Measurements from ENCODE around the gene SNX24.

Gene SNX24

DNA sequence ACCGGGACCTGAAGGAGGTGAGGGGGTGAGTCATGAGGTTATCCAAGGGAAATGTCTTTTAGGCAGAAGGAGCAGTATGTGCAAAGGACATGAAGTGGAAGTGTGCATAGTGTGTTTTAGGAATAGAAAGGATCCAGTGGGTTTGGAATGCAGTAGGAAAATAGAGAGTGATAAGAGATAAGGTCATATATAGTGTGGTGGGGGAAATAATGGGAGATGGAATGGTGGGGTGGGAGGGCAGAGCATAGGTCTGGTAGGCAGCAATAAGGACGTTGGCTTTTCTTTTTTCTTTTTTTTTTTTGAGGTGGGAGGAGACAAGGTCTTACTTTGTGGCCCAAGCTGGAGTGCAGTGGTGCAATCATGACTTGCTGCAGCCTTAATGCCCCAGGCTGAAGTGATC, 17.8 kb downstream of the SNX24 start:
- H4K20me1 ChIP-seq (ENCODE audit: insufficient read depth, low read length) = no peaks in the 10 kb centered on the region
- H3K4me2 ChIP-seq (ENCODE audit: insufficient read depth, low read length) = no peak overlapping the region
- H3K27me3 ChIP-seq (ENCODE audit: insufficient read depth, low read length, poor library complexity) = no peaks in the 10 kb centered on the region
- H3K79me2 ChIP-seq (ENCODE audit: insufficient read depth, low read length) = no peaks in the 10 kb centered on the region
- TF ChIP-seq, protein P1, sequence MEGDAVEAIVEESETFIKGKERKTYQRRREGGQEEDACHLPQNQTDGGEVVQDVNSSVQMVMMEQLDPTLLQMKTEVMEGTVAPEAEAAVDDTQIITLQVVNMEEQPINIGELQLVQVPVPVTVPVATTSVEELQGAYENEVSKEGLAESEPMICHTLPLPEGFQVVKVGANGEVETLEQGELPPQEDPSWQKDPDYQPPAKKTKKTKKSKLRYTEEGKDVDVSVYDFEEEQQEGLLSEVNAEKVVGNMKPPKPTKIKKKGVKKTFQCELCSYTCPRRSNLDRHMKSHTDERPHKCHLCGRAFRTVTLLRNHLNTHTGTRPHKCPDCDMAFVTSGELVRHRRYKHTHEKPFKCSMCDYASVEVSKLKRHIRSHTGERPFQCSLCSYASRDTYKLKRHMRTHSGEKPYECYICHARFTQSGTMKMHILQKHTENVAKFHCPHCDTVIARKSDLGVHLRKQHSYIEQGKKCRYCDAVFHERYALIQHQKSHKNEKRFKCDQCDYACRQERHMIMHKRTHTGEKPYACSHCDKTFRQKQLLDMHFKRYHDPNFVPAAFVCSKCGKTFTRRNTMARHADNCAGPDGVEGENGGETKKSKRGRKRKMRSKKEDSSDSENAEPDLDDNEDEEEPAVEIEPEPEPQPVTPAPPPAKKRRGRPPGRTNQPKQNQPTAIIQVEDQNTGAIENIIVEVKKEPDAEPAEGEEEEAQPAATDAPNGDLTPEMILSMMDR (IDR thresholded peaks at IDR 0.05; ENCODE audit: borderline replicate concordance, extremely low read depth, low read length, poor library complexity, severe bottlenecking) = no peak
- TF ChIP-seq EZH2 (IDR thresholded peaks at IDR 0.05; ENCODE audit: borderline replicate concordance, low read depth, low read length, severe bottlenecking) = no peak
- no peak for ATAC-seq (ENCODE audit: insufficient read depth, low read depth)
- no peaks in the 10 kb centered on the region for H3K36me3 ChIP-seq (ENCODE audit: insufficient read depth, low read length)
- no peak overlapping the region for H2AFZ ChIP-seq (ENCODE audit: low read depth, low read length)
- H3K9ac ChIP-seq (ENCODE audit: low read depth, low read length) = no peak overlapping the region
- no peak overlapping the region for H3K4me3 ChIP-seq (ENCODE audit: low read depth in 1 of 2, low read length in 2 of 2)
- DNase-seq = no peak
- no peak overlapping the region for H3K27ac ChIP-seq (ENCODE audit: low read length)
- H3K4me1 ChIP-seq (ENCODE audit: insufficient read depth, low read length) = no peaks in the 10 kb centered on the region
- no peaks in the 10 kb centered on the region for H3K9me3 ChIP-seq (ENCODE audit: insufficient read depth, low read length, severe bottlenecking)

DNA sequence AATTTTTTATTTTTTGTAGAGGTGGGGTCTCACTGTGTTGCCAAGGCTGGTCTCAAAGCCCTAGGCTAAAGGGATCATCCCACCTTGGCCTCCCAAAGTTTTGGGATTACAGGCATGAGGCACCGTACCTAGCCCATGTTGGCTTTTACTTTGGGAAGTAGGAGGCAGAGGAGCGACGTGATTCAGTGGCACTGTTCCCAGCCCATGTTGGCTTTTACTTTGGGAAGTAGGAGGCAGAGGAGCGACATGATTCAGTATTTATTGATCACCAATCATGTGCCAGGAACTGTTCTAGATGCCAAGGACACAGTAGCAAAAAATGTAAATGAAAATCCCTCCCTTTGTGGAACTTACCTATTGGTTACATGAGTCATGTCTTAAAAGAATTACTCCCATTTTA, 18.3 kb downstream of the SNX24 start:
- no peak for ATAC-seq (ENCODE audit: insufficient read depth, low read depth)
- Histone ChIP-seq H3K9ac (ENCODE audit: low read depth, low read length) (no peak overlapping the region), H4K20me1 (ENCODE audit: insufficient read depth, low read length) (no peaks in the 10 kb centered on the region), H3K4me1 (ENCODE audit: insufficient read depth, low read length) (no peaks in the 10 kb centered on the region), H3K27ac (ENCODE audit: low read length) (no peak overlapping the region), H3K4me2 (ENCODE audit: insufficient read depth, low read length) (no peak overlapping the region), H3K9me3 (ENCODE audit: insufficient read depth, low read length, severe bottlenecking) (no peaks in the 10 kb centered on the region), H3K27me3 (ENCODE audit: insufficient read depth, low read length, poor library complexity) (no peaks in the 10 kb centered on the region), H3K4me3 (ENCODE audit: low read depth in 1 of 2, low read length in 2 of 2) (no peak overlapping the region), H3K79me2 (ENCODE audit: insufficient read depth, low read length) (no peaks in the 10 kb centered on the region), H2AFZ (ENCODE audit: low read depth, low read length) (no peak overlapping the region), H3K36me3 (ENCODE audit: insufficient read depth, low read length) (no peaks in the 10 kb centered on the region)
- no peak for DNase-seq
- no peak for TF ChIP-seq EZH2 (IDR thresholded peaks at IDR 0.05; ENCODE audit: borderline replicate concordance, low read depth, low read length, severe bottlenecking)
- TF ChIP-seq, protein P1 (IDR thresholded peaks at IDR 0.05; ENCODE audit: borderline replicate concordance, extremely low read depth, low read length, poor library complexity, severe bottlenecking) = no peak

DNA sequence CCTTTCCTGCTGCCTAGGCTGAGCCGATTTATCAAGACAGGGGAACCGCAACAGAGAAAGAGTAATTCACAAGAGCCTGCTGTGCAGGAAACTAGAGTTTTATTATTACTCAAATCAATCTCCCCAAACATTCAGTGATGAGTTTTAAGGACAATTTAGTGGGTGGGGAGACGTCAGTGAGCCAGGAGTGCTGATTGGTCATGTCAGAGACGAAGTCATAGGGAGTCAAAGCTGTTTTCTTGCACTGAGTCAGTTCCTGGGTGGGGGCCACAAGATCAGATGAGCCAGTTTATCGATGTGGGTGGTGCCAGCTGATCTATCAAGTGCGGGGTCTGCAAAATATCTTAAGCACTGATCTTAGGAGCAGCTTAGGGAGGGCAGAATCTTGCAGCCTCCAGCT, 19.0 kb downstream of the SNX24 start:
- Histone ChIP-seq H3K79me2 (ENCODE audit: insufficient read depth, low read length) (no peaks in the 10 kb centered on the region), H4K20me1 (ENCODE audit: insufficient read depth, low read length) (no peaks in the 10 kb centered on the region), H3K4me2 (ENCODE audit: insufficient read depth, low read length) (no peak overlapping the region), H3K4me1 (ENCODE audit: insufficient read depth, low read length) (no peaks in the 10 kb centered on the region), H3K4me3 (ENCODE audit: low read depth in 1 of 2, low read length in 2 of 2) (no peak overlapping the region), H3K9me3 (ENCODE audit: insufficient read depth, low read length, severe bottlenecking) (no peaks in the 10 kb centered on the region), H3K36me3 (ENCODE audit: insufficient read depth, low read length) (no peaks in the 10 kb centered on the region), H3K27ac (ENCODE audit: low read length) (no peak overlapping the region), H2AFZ (ENCODE audit: low read depth, low read length) (no peak overlapping the region), H3K27me3 (ENCODE audit: insufficient read depth, low read length, poor library complexity) (no peaks in the 10 kb centered on the region), H3K9ac (ENCODE audit: low read depth, low read length) (no peak overlapping the region)
- no peak for ATAC-seq (ENCODE audit: insufficient read depth, low read depth)
- TF ChIP-seq EZH2 (IDR thresholded peaks at IDR 0.05; ENCODE audit: borderline replicate concordance, low read depth, low read length, severe bottlenecking) = no peak
- TF ChIP-seq, protein P1 (IDR thresholded peaks at IDR 0.05; ENCODE audit: borderline replicate concordance, extremely low read depth, low read length, poor library complexity, severe bottlenecking) = no peak
- DNase-seq = no peak

DNA sequence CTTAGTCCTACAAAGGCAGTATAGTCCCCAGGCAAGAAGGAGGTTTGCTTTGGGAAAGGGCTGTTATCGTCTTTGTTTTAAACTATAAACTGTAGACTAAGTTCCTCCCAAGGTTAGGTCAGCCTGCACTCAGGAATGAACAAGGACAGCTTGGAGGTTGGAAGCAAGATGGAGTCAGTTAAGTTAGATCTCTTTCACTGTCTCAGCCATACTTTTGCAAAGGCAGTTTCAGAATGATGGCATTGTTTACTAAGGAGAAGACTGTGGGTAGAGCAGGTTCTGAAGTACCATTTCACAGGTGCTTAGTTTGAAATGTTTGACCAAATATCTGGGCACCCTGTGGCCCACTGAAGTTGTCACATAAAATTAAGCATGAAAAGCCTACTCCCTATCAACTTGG, 19.4 kb downstream of the SNX24 start:
- no peak for ATAC-seq (ENCODE audit: insufficient read depth, low read depth)
- H3K9me3 ChIP-seq (ENCODE audit: insufficient read depth, low read length, severe bottlenecking) = no peaks in the 10 kb centered on the region

More for the DNA sequence above, 19.4 kb downstream of the SNX24 start:
- Histone ChIP-seq H3K36me3 (ENCODE audit: insufficient read depth, low read length) (no peaks in the 10 kb centered on the region), H3K4me3 (ENCODE audit: low read depth in 1 of 2, low read length in 2 of 2) (no peak overlapping the region), H3K27me3 (ENCODE audit: insufficient read depth, low read length, poor library complexity) (no peaks in the 10 kb centered on the region), H3K4me1 (ENCODE audit: insufficient read depth, low read length) (no peaks in the 10 kb centered on the region), H3K9ac (ENCODE audit: low read depth, low read length) (no peak overlapping the region), H3K79me2 (ENCODE audit: insufficient read depth, low read length) (no peaks in the 10 kb centered on the region), H3K27ac (ENCODE audit: low read length) (no peak overlapping the region), H2AFZ (ENCODE audit: low read depth, low read length) (no peak overlapping the region), H3K4me2 (ENCODE audit: insufficient read depth, low read length) (no peak overlapping the region), H4K20me1 (ENCODE audit: insufficient read depth, low read length) (no peaks in the 10 kb centered on the region)
- TF ChIP-seq, protein P1 (IDR thresholded peaks at IDR 0.05; ENCODE audit: borderline replicate concordance, extremely low read depth, low read length, poor library complexity, severe bottlenecking) = no peak
- no peak for TF ChIP-seq EZH2 (IDR thresholded peaks at IDR 0.05; ENCODE audit: borderline replicate concordance, low read depth, low read length, severe bottlenecking)
- no peak for DNase-seq

All from DND-41 (cell line).